Trophoblast cell (in vitro differentiated cells and primary cell): Measurements from ENCODE around the gene LEF1. TPM values are rescaled to one million over a fixed set of nuclear protein-coding genes. Genes with fewer than 3 reads are reported as not detected.

ENCODE experiments used
- DNase-seq, 2 donors: peaks; one replicate each; pipeline ENCODE4 v3.0.0-alpha.2; 2016
- H2AFZ ChIP-seq: 2 replicates; pipeline ENCODE4 v1.6.1; 2013; ENCODE audit warnings: low read length, moderate library complexity, mild to moderate bottlenecking; ENCODE audit not compliant: insufficient read depth, poor library complexity
- H2AK5ac ChIP-seq: 2 replicates; pipeline ENCODE4 v1.6.1; 2013; ENCODE audit warnings: mild to moderate bottlenecking, low read length
- H2BK120ac ChIP-seq: 2 replicates; pipeline ENCODE4 v1.6.1; 2013; ENCODE audit warnings: low read length, mild to moderate bottlenecking, moderate library complexity; ENCODE audit not compliant: insufficient read depth, poor library complexity
- H2BK12ac ChIP-seq: 2 replicates; pipeline ENCODE4 v1.6.1; 2013; ENCODE audit warnings: mild to moderate bottlenecking, low read length, moderate library complexity
- H2BK5ac ChIP-seq: 2 replicates; pipeline ENCODE4 v1.6.1; 2013; ENCODE audit warnings: low read length, low read depth, moderate library complexity, mild to moderate bottlenecking; ENCODE audit not compliant: poor library complexity
- H3K14ac ChIP-seq: 2 replicates; pipeline ENCODE4 v1.6.1; 2013; ENCODE audit warnings: mild to moderate bottlenecking, low read length
- H3K18ac ChIP-seq: 2 replicates; pipeline ENCODE4 v1.6.1; 2013; ENCODE audit warnings: mild to moderate bottlenecking, low read length
- H3K23ac ChIP-seq: 2 replicates; pipeline ENCODE4 v1.6.1; 2013; ENCODE audit warnings: low read length
- H3K27ac ChIP-seq: 2 replicates; pipeline ENCODE4 v1.5.1; 2013; ENCODE audit warnings: low read depth, mild to moderate bottlenecking, inconsistent platforms, low read length, moderate library complexity
- H3K27me3 ChIP-seq: 2 replicates; pipeline ENCODE4 v1.6.1; 2013; ENCODE audit warnings: inconsistent platforms, mild to moderate bottlenecking, low read length, moderate library complexity; ENCODE audit not compliant: insufficient read depth
- H3K36me3 ChIP-seq, 2 experiments: 1 replicate in 1 of 2; 2 replicates in 1 of 2; pipeline ENCODE4 v1.6.1; 2013; ENCODE audit warnings: low read length in 2 of 2, mild to moderate bottlenecking in 2 of 2, moderate library complexity in 1 of 2; ENCODE audit not compliant: insufficient read depth in 2 of 2, control insufficient read depth in 1 of 2
- H3K4ac ChIP-seq: 2 replicates; pipeline ENCODE4 v1.6.1; 2013; ENCODE audit warnings: low read depth, mild to moderate bottlenecking, low read length, moderate library complexity
- H3K4me1 ChIP-seq, 2 experiments: 1 replicate in 1 of 2; 2 replicates in 1 of 2; pipeline ENCODE4 v1.6.1; 2013; ENCODE audit warnings: low read length in 2 of 2, mild to moderate bottlenecking in 2 of 2, moderate library complexity in 1 of 2; ENCODE audit not compliant: insufficient read depth in 2 of 2, control insufficient read depth in 1 of 2
- H3K4me2 ChIP-seq: 2 replicates; pipeline ENCODE4 v1.6.1; 2013; ENCODE audit warnings: inconsistent platforms, mild to moderate bottlenecking, low read length, moderate library complexity
- H3K4me3 ChIP-seq: 2 replicates; pipeline ENCODE4 v1.5.1; 2013; ENCODE audit warnings: mild to moderate bottlenecking, low read depth, low read length, inconsistent platforms
- H3K79me1 ChIP-seq: one replicate; pipeline ENCODE4 v1.6.1; 2013; ENCODE audit warnings: low read length
- H3K79me2 ChIP-seq: 2 replicates; pipeline ENCODE4 v1.6.1; 2013; ENCODE audit warnings: low read length, mild to moderate bottlenecking; ENCODE audit not compliant: control insufficient read depth, insufficient read depth, poor library complexity
- H3K9ac ChIP-seq: 2 replicates; pipeline ENCODE4 v1.6.1; 2013; ENCODE audit warnings: mild to moderate bottlenecking, low read length
- H3K9me3 ChIP-seq: 2 replicates; pipeline ENCODE4 v1.6.1; 2013; ENCODE audit warnings: low read depth, mild to moderate bottlenecking, control low read depth, inconsistent platforms, low read length; ENCODE audit not compliant: insufficient read depth
- H4K12ac ChIP-seq: 2 replicates; pipeline ENCODE4 v1.6.1; 2013; ENCODE audit warnings: low read depth, mild to moderate bottlenecking, low read length, moderate library complexity
- H4K8ac ChIP-seq: 2 replicates; pipeline ENCODE4 v1.6.1; 2013; ENCODE audit warnings: low read depth, mild to moderate bottlenecking, low read length, moderate library complexity
- H4K91ac ChIP-seq: one replicate; pipeline ENCODE4 v1.6.1; 2013; ENCODE audit warnings: low read depth, mild to moderate bottlenecking, low read length, moderate library complexity
- WGBS: extraction: QIAGEN DNeasy Blood & Tissue Kit; methylation state at CpG from one replicate; pipeline ENCODE4 v1.1.7; 2013; ENCODE audit warnings: missing lambda C conversion rate; ENCODE audit not compliant: insufficient read length, insufficient coverage; ENCODE audit errors: extremely low coverage; 5-methylcytosine and 5-hydroxymethylcytosine counted together
- polyA plus RNA-seq: library from polyadenylated mRNA; stranded (reverse); fragments of 200-250 nt; gene quantifications from 2 replicates; pipeline ENCODE4 v1.2.3, GENCODE V29; 2013

The LEF1 gene
- 15.9 and 18.3 TPM in 2 replicates for polyA plus RNA-seq

DNA sequence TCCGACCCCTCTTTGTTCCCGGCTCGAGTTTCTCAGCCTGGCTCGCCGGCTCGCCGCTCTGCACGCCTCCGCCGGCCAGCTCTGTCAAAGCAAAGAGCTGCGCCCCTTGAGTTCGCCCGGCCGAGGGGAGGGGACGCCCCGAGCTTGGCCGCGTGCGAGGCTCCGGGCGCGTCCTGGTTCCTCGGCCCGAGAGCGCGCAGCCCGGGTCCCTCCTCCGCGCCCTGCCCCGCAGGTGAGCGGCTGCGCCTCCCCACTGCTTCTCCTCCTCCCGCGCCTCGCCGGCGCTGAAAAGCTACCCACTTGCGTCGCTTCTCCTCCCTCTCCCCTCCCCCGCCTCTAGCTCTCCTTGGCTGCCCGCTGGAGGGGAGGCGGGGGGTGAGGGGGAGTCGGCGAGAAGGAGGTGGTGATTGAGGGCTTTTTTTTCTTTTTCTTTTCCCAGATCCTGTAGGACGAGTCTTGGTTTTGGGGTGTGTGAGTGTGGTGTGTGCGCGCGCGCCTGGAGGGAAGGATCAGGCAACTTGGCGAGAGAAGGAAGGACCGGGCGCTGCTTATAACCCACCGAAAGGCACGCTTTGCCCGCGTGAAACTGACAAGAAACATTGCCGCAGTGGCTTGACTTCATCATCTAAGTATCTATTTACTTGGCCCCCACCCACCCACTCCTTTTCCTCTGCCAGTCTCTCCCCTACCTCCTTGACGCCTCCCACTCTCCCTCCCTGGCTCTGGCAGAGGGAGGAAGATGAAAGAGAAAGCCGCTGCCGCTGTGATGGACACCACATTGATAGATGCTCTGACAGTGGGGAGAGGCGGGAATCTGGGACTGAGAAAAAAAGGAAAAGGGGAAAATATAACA is at the start of gene LEF1:
LEF1 (minus strand) TSS at position 262 of the 853 bp plus-strand sequence. CDS start 1,165 bp downstream, outside the sequence.
- Histone ChIP-seq H3K79me1 (peaks cover 21% of the 10 kb centered on the region), H3K14ac (peak within 1 kb of the TSS; percentile 76), H2BK120ac (peak within 1 kb of the TSS; percentile 39), H3K18ac (peak within 1 kb of the TSS; percentile 47), H4K91ac (peak within 1 kb of the TSS; percentile 76), H2BK12ac (peak within 1 kb of the TSS; percentile 43), H2AFZ (peak within 1 kb of the TSS; percentile 74), H3K4me1 (peaks cover 12 to 25% of the 10 kb centered on the region in 2 experiments), H3K4me2 (peak within 1 kb of the TSS; percentile 90), H3K36me3 (no peaks in the 10 kb centered on the region), H3K27ac (no peak within 1 kb of the TSS), H3K4ac (no peak within 1 kb of the TSS), H2BK5ac (peak within 1 kb of the TSS; percentile 11), H3K4me3 (peak within 1 kb of the TSS; percentile 80), H4K12ac (no peak within 1 kb of the TSS), H3K9ac (peak within 1 kb of the TSS; percentile 84), H3K9me3 (peaks cover 2% of the 10 kb centered on the region), H2AK5ac (no peak within 1 kb of the TSS), H3K27me3 (peaks cover 65% of the 10 kb centered on the region), H3K79me2 (peaks cover 8% of the 10 kb centered on the region), H3K23ac (peak within 1 kb of the TSS; percentile 77), H4K8ac (peak within 1 kb of the TSS; percentile 47)
- no CpG with 5 or more reads among the region's 61 CpGs for WGBS
- DNase-seq = peak in 1 of 2 donors; percentile 8

DNA sequence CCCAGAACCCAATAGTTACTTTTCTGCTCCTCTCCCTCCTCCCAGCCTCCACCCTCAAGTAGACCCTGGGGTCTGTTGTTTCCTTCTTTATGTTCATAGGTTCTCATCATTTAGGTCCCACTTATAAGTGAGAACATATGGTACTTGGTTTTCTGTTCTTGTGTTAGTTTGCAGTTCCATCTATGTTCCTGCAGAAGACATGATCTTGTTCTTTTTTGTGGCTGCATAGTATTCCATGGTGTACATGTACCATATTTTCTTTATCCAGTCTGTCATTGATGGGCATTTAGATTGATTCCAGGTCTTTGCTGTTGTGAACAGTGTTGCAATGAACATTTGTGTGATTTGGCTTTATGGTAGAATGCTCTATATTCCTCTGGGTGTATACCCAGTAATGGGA is 47.8 kb upstream of the LEF1 start:
- Histone ChIP-seq H2BK5ac (no peak overlapping the region), H3K4me1 (no peaks in the 10 kb centered on the region), H3K4me3 (no peak overlapping the region), H3K27ac (no peak overlapping the region), H3K27me3 (no peaks in the 10 kb centered on the region), H3K4me2 (no peak overlapping the region), H2BK12ac (no peak overlapping the region), H3K36me3 (no peaks in the 10 kb centered on the region), H3K4ac (no peak overlapping the region), H2BK120ac (no peak overlapping the region), H4K8ac (no peak overlapping the region), H3K79me2 (no peaks in the 10 kb centered on the region), H2AFZ (no peak overlapping the region), H3K79me1 (no peaks in the 10 kb centered on the region), H3K23ac (no peak overlapping the region), H3K9me3 (no peaks in the 10 kb centered on the region), H3K9ac (no peak overlapping the region), H3K14ac (no peak overlapping the region), H4K91ac (no peak overlapping the region), H4K12ac (no peak overlapping the region), H3K18ac (no peak overlapping the region), H2AK5ac (no peak overlapping the region)
- no peak for DNase-seq

DNA sequence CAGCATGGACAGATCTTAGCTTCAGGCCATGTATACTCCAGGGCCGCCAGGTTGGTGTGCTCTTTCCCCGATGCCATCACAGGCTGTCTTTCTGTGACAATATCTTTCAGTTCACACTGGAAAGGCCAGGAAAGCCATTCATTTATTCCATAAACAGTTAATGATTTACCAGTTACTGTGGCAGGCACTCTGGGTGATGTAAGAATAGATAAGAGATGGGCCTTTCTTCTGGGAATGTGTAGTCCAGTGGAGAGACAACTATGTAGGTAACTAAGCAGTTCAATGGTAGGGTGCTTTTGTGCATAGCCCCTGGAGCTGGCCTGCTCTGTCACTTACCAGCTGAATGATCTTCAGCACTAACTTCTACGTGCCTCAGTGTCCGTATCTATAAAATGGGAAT is 46.3 kb upstream of the LEF1 start:
- Histone ChIP-seq H4K8ac (no peak overlapping the region), H2BK12ac (no peak overlapping the region), H3K79me1 (no peaks in the 10 kb centered on the region), H2AFZ (no peak overlapping the region), H4K91ac (no peak overlapping the region), H3K36me3 (no peaks in the 10 kb centered on the region), H3K14ac (no peak overlapping the region), H3K4me1 (no peaks in the 10 kb centered on the region), H3K9ac (no peak overlapping the region), H3K4me2 (no peak overlapping the region), H2BK5ac (no peak overlapping the region), H2BK120ac (no peak overlapping the region), H3K4me3 (no peak overlapping the region), H3K27ac (no peak overlapping the region), H3K18ac (no peak overlapping the region), H3K4ac (no peak overlapping the region), H3K9me3 (no peaks in the 10 kb centered on the region), H3K23ac (no peak overlapping the region), H3K27me3 (no peaks in the 10 kb centered on the region), H3K79me2 (no peaks in the 10 kb centered on the region), H2AK5ac (no peak overlapping the region), H4K12ac (no peak overlapping the region)
- no peak for DNase-seq
- no CpG with 5 or more reads among the region's 4 CpGs for WGBS

DNA sequence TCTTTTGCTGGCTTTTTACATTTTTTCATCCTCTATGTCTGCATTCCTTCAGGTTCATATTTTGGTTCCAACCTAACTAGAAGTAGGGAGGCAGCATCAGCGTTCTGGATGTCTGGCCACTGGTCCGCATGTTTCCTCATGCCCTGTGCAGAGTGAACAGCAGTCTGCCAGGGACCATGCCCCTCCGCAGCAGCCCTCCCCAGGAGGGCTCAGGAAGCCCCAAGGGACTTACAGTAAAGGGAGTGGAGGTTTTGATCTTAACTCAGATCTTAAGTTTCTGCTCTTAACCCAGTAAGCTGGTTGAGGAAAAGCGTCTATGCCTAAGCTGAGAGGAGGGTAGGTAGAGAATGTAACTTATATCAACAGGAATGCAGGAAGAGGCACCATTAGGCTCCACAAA is 45.0 kb upstream of the LEF1 start:
- H3K79me2 ChIP-seq = no peaks in the 10 kb centered on the region
- no peak for DNase-seq
- WGBS = no CpG with 5 or more reads among the region's 4 CpGs
- no peak overlapping the region for H3K23ac ChIP-seq
- no peak overlapping the region for H3K9ac ChIP-seq
- no peak overlapping the region for H4K12ac ChIP-seq
- no peak overlapping the region for H2AK5ac ChIP-seq
- no peak overlapping the region for H3K4ac ChIP-seq
- no peak overlapping the region for H4K8ac ChIP-seq
- H3K4me1 ChIP-seq = no peaks in the 10 kb centered on the region
- no peak overlapping the region for H4K91ac ChIP-seq
- H3K27me3 ChIP-seq = no peaks in the 10 kb centered on the region
- H3K4me2 ChIP-seq = no peak overlapping the region
- H2BK120ac ChIP-seq = no peak overlapping the region
- no peak overlapping the region for H2AFZ ChIP-seq
- no peak overlapping the region for H2BK5ac ChIP-seq
- H3K4me3 ChIP-seq = no peak overlapping the region
- H3K36me3 ChIP-seq = no peaks in the 10 kb centered on the region
- H3K14ac ChIP-seq = no peak overlapping the region
- H3K9me3 ChIP-seq = no peaks in the 10 kb centered on the region
- no peak overlapping the region for H2BK12ac ChIP-seq
- no peak overlapping the region for H3K18ac ChIP-seq
- no peak overlapping the region for H3K27ac ChIP-seq
- no peaks in the 10 kb centered on the region for H3K79me1 ChIP-seq
